GM12865 (cell line): ENCODE results near the gene RHOA.

Experiments used
- DNase-seq: peaks from one replicate; pipeline ENCODE4 v3.0.0; 2010; ENCODE audit warnings: low read depth
- H3K4me3 ChIP-seq: 2 replicates; pipeline ENCODE4 v1.5.1; 2011; ENCODE audit warnings: mild to moderate bottlenecking, low read depth, low read length, control low read depth
- TF ChIP-seq, protein P1 (sequence below): IDR thresholded peaks from 2 replicates; pipeline ENCODE4 v1.5.1; 2011; ENCODE audit warnings: low read length, control low read depth, low read depth, inconsistent platforms; ENCODE audit not compliant: insufficient read depth; ENCODE audit errors: missing control alignments

RHOA gene

GRCh38 chr3:49386056-49386756 lies 25.6 kb downstream of the RHOA start:
- TF ChIP-seq, protein P1, sequence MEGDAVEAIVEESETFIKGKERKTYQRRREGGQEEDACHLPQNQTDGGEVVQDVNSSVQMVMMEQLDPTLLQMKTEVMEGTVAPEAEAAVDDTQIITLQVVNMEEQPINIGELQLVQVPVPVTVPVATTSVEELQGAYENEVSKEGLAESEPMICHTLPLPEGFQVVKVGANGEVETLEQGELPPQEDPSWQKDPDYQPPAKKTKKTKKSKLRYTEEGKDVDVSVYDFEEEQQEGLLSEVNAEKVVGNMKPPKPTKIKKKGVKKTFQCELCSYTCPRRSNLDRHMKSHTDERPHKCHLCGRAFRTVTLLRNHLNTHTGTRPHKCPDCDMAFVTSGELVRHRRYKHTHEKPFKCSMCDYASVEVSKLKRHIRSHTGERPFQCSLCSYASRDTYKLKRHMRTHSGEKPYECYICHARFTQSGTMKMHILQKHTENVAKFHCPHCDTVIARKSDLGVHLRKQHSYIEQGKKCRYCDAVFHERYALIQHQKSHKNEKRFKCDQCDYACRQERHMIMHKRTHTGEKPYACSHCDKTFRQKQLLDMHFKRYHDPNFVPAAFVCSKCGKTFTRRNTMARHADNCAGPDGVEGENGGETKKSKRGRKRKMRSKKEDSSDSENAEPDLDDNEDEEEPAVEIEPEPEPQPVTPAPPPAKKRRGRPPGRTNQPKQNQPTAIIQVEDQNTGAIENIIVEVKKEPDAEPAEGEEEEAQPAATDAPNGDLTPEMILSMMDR, result no peak
- H3K4me3 ChIP-seq, result no peak overlapping the region
- no peak for DNase-seq

DNA sequence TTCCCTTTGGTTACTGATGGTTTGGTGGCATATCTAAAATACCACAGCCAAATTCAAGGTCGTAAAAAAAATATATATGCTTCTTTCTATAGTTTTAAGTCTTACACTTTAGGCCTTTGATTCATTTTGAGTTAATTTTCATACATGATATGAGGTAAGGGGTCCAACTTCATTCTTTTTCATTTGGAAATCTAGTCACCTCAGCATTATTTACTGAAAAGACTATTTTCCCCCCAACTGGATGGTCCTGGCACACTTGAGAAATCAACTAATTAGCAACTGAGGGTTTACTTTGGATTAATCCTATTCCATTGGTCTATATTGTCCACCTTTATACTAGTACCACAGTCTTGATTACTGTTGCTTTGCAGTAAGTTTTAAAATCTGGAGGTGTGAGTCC lies 26.2 kb downstream of the RHOA start:
- H3K4me3 ChIP-seq, result no peak overlapping the region
- TF ChIP-seq, protein P1, result no peak
- no peak for DNase-seq

GRCh38 chr3:49383387-49383786 lies 28.4 kb downstream of the RHOA start:
- no peak overlapping the region for H3K4me3 ChIP-seq
- TF ChIP-seq, protein P1, result no peak
- DNase-seq, result no peak

GRCh38 chr3:49378249-49378895 lies 33.4 kb downstream of the RHOA start:
- DNase-seq, result no peak
- no peak overlapping the region for H3K4me3 ChIP-seq
- TF ChIP-seq, protein P1, result no peak

DNA sequence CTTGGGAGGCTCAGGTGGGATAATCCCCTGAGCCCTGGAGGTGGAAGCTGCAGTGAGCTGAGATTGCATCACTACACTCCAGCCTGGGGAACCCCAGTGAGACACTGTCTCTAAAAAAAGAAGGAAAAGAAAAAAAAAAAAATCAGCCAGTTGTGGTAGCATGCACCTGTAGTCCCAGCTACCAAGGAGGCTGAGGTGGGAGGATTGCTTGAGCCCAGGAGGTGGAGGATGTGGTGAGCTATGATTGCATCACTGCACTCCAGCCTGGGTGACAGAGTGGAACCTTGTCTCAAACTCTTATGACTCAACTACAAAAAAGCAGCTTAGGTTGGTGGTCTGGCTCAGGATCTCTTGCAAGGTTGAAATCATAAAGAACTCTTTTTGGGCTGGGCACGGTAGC lies 34.3 kb downstream of the RHOA start:
- TF ChIP-seq, protein P1, result no peak
- no peak overlapping the region for H3K4me3 ChIP-seq
- DNase-seq, result peak; percentile 45

DNA sequence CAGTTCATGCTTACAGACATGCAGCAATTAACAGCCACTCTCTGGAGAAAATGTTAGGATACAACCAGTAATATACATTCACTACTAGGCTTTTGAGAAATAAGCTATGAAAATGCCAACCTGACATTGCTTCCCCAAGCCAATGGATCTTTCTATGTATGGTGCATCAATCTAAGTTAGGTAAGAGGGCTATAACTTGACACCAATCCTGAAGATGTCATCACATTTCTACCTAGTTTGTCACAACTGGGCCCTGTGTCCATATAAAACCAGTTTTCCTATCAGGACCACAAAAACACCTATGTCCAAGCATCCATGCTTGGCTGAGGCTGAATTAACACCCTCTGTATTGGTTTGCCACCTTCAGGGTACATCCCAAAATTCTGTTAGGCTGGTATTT lies 39.8 kb downstream of the RHOA start:
- TF ChIP-seq, protein P1, result no peak
- H3K4me3 ChIP-seq, result no peak overlapping the region
- DNase-seq, result no peak
